ENCODE measurements around the gene BLID. TPM values are rescaled to one million over a fixed set of nuclear protein-coding genes. Genes with fewer than 3 reads are reported as not detected.

BLID gene
- total RNA-seq, 2 donors from 2014 or later: not detected

GRCh38 chr11:122114976-122115375 is 1.0 kb downstream of the BLID start:
- Histone ChIP-seq H3K9me3 (no peaks in the 10 kb centered on the region), H3K27ac (no peak overlapping the region), H3K4me3 (no peak overlapping the region), H3K27me3 (no peaks in the 10 kb centered on the region), H3K9ac (ENCODE audit: low read depth in 2 of 2, low read length in 2 of 2) (no peak overlapping the region), H3K36me3 (no peaks in the 10 kb centered on the region), H3K4me1 (no peaks in the 10 kb centered on the region)
- TF ChIP-seq, protein P1, sequence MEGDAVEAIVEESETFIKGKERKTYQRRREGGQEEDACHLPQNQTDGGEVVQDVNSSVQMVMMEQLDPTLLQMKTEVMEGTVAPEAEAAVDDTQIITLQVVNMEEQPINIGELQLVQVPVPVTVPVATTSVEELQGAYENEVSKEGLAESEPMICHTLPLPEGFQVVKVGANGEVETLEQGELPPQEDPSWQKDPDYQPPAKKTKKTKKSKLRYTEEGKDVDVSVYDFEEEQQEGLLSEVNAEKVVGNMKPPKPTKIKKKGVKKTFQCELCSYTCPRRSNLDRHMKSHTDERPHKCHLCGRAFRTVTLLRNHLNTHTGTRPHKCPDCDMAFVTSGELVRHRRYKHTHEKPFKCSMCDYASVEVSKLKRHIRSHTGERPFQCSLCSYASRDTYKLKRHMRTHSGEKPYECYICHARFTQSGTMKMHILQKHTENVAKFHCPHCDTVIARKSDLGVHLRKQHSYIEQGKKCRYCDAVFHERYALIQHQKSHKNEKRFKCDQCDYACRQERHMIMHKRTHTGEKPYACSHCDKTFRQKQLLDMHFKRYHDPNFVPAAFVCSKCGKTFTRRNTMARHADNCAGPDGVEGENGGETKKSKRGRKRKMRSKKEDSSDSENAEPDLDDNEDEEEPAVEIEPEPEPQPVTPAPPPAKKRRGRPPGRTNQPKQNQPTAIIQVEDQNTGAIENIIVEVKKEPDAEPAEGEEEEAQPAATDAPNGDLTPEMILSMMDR (IDR thresholded peaks at IDR 0.05): no peak
- no peak for DNase-seq
- intact Hi-C loops (cut with DNase I): no loop called here

GRCh38 chr11:122113836-122114825 is 1.9 kb downstream of the BLID start:
- Histone ChIP-seq H3K27ac (no peak overlapping the region), H3K9ac (ENCODE audit: low read depth in 2 of 2, low read length in 2 of 2) (no peak overlapping the region)
- intact Hi-C loops (cut with DNase I): no loop called here

DNA sequence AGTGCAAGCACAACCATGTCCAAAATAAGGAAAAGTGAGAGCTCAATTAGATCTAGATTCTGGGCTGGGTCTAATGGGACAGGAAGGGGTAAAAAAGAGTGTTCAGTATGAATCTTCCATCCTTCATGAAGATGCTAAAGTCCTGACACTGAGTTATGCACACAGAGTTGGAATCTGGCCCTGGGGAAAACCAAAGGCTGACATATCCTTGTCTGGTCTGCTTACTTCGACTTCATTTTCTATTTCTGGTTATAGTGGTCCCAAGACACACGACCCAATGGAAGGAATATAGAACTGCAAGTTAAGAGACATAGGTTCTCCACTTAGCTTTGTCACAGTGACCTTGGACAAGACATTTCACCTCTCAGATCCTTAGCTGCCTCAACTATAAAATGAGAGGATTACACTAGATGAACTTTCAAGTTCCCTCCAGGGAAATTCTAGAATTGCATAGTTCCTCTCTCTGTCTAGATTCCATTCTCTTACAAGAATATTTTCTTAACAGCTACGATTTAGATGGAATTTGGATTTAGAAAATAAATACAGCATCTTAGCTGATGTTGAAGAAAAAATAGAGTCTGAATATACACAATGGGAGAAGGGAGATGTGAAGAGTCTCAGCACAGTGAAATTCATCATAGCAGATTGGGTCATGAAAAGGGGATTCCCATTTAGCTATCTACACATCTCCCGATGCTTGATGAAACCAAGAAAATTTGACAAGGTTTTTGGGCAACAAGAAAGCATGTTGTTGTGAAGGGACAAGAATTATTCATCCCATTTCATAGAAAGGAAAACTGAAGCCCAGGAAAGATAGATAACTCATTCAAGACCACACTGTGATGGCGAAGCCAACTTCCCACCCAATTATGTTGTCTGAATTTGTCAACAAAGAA is 3.3 kb downstream of the BLID start:
- H3K4me3 ChIP-seq: no peak overlapping the region
- H3K27me3 ChIP-seq: no peaks in the 10 kb centered on the region
- DNase-seq: no peak
- no peaks in the 10 kb centered on the region for H3K4me1 ChIP-seq
- TF ChIP-seq, protein P1 (IDR thresholded peaks at IDR 0.05): no peak
- H3K9ac ChIP-seq (ENCODE audit: low read depth in 2 of 2, low read length in 2 of 2): no peak overlapping the region
- H3K9me3 ChIP-seq: no peaks in the 10 kb centered on the region
- H3K27ac ChIP-seq: no peak overlapping the region
- H3K36me3 ChIP-seq: no peaks in the 10 kb centered on the region
- intact Hi-C loops (cut with DNase I): no loop called here

More at GRCh38 chr11:122113836-122114825, 1.9 kb downstream of the BLID start:
- TF ChIP-seq, protein P1 (IDR thresholded peaks at IDR 0.05): no peak
- Histone ChIP-seq H3K4me3 (no peak overlapping the region), H3K36me3 (no peaks in the 10 kb centered on the region), H3K4me1 (no peaks in the 10 kb centered on the region), H3K9me3 (no peaks in the 10 kb centered on the region), H3K27me3 (no peaks in the 10 kb centered on the region)
- DNase-seq: no peak

GRCh38 chr11:122109932-122110331 is 6.1 kb downstream of the BLID start:
- no peaks in the 10 kb centered on the region for H3K27me3 ChIP-seq
- intact Hi-C loops (cut with DNase I): loop anchor here (5.0 kb wide), 1 partner anchor 92 kb away; no protein-coding TSS in a partner anchor
- TF ChIP-seq, protein P1 (IDR thresholded peaks at IDR 0.05): no peak
- DNase-seq: no peak
- no peak overlapping the region for H3K9ac ChIP-seq (ENCODE audit: low read depth in 2 of 2, low read length in 2 of 2)
- no peaks in the 10 kb centered on the region for H3K4me1 ChIP-seq
- no peak overlapping the region for H3K4me3 ChIP-seq
- H3K36me3 ChIP-seq: no peaks in the 10 kb centered on the region
- H3K9me3 ChIP-seq: no peaks in the 10 kb centered on the region
- no peak overlapping the region for H3K27ac ChIP-seq

GRCh38 chr11:122108828-122109227 is 7.2 kb downstream of the BLID start:
- H3K36me3 ChIP-seq: no peaks in the 10 kb centered on the region
- H3K27me3 ChIP-seq: no peaks in the 10 kb centered on the region
- H3K4me1 ChIP-seq: no peaks in the 10 kb centered on the region
- H3K27ac ChIP-seq: no peak overlapping the region
- H3K9ac ChIP-seq (ENCODE audit: low read depth in 2 of 2, low read length in 2 of 2): no peak overlapping the region
- H3K9me3 ChIP-seq: no peaks in the 10 kb centered on the region
- H3K4me3 ChIP-seq: no peak overlapping the region
- no peak for DNase-seq
- intact Hi-C loops (cut with DNase I): loop anchor here (5.0 kb wide), 1 partner anchor 93 kb away; no protein-coding TSS in a partner anchor
- TF ChIP-seq, protein P1 (IDR thresholded peaks at IDR 0.05): no peak

Data from colonic mucosa (tissue), 4 donors.